CD14-positive monocyte (primary cell): Measurements from ENCODE around the gene P2RY6. TPM values are rescaled to one million over a fixed set of nuclear protein-coding genes. Genes with fewer than 3 reads are reported as not detected.
A peak's percentile ranks its signal among the peaks of the same experiment; 100 is the strongest.

Source experiments
- DNase-seq, 3 donors: peaks; one replicate each; pipeline ENCODE4 v3.0.0-alpha.2; 2011 to 2022
- H2AFZ ChIP-seq: 2 replicates; pipeline ENCODE4 v1.6.0; 2012; ENCODE audit warnings: mild to moderate bottlenecking, low read depth, low read length, inconsistent platforms; ENCODE audit not compliant: insufficient read depth, poor library complexity, severe bottlenecking
- H3K27ac ChIP-seq, 2 donors: 1 replicate in 1 of 2; 2 replicates in 1 of 2; pipeline ENCODE4 v1.5.1; 2012 to 2013; ENCODE audit warnings: low read length in 2 of 2, control low read depth in 1 of 2, inconsistent platforms in 1 of 2, low read depth in 1 of 2, mild to moderate bottlenecking in 1 of 2
- H3K27me3 ChIP-seq, 2 donors: one replicate each; pipeline versions ENCODE4 v1.6.0 to v1.6.1; 2011 to 2013; ENCODE audit warnings: low read length in 2 of 2; ENCODE audit not compliant: control insufficient read depth in 2 of 2, insufficient read depth in 2 of 2
- H3K36me3 ChIP-seq, 2 donors: replicated peaks in 1 of 2; 1 replicate in 1 of 2; 2 replicates in 1 of 2; pipeline versions ENCODE4 v1.5.1 to v1.6.1; 2012 to 2013; ENCODE audit warnings: low read length in 2 of 2, control low read depth in 1 of 2, inconsistent platforms in 1 of 2, mild to moderate bottlenecking in 1 of 2; ENCODE audit not compliant: insufficient read depth in 2 of 2, control insufficient read depth in 1 of 2
- H3K4me1 ChIP-seq, 2 donors: 1 replicate in 1 of 2; 2 replicates in 1 of 2; pipeline versions ENCODE4 v1.5.1 to v1.6.1; 2012 to 2013; ENCODE audit warnings: low read length in 2 of 2, control low read depth in 1 of 2, inconsistent platforms in 1 of 2, mild to moderate bottlenecking in 1 of 2, moderate library complexity in 1 of 2; ENCODE audit not compliant: insufficient read depth in 2 of 2, control insufficient read depth in 1 of 2
- H3K4me2 ChIP-seq: replicated peaks from 2 replicates; pipeline ENCODE3; 2012; ENCODE audit warnings: low read length, moderate library complexity, mild to moderate bottlenecking; ENCODE audit not compliant: poor library complexity, severe bottlenecking; ENCODE audit errors: extremely low read depth
- H3K4me3 ChIP-seq, 3 experiments: fragments of 200-600 bp in 1 of 3; sonication (generic) in 1 of 3; replicated peaks in 1 of 3; 1 replicate in 2 of 3; 2 replicates in 1 of 3; pipeline ENCODE4 v1.5.1; 2011 to 2013; ENCODE audit warnings: low read length in 3 of 3, mild to moderate bottlenecking in 3 of 3, control low read depth in 2 of 3, low read depth in 2 of 3, inconsistent platforms in 1 of 3, moderate library complexity in 1 of 3
- H3K79me2 ChIP-seq: 2 replicates; pipeline ENCODE4 v1.6.0; 2012; ENCODE audit warnings: mild to moderate bottlenecking, control low read depth, inconsistent platforms, low read length, moderate library complexity; ENCODE audit not compliant: insufficient read depth
- H3K9ac ChIP-seq: 2 replicates; pipeline ENCODE4 v1.6.0; 2017; ENCODE audit warnings: low read length, mild to moderate bottlenecking; ENCODE audit not compliant: insufficient read depth, poor library complexity, severe bottlenecking
- H3K9me3 ChIP-seq, 2 donors: replicated peaks in 1 of 2; 1 replicate in 1 of 2; 2 replicates in 1 of 2; pipeline versions ENCODE4 v1.5.1 to v1.6.1; 2012 to 2013; ENCODE audit warnings: low read length in 2 of 2, control low read depth in 1 of 2; ENCODE audit not compliant: control insufficient read depth in 1 of 2, insufficient read depth in 1 of 2
- H4K20me1 ChIP-seq: 2 replicates; pipeline ENCODE4 v1.6.0; 2012; ENCODE audit warnings: mild to moderate bottlenecking, low read length, control low read depth, moderate library complexity; ENCODE audit not compliant: insufficient read depth
- H3K27ac Mint-ChIP-seq, 7 donors: one replicate each; pipeline ENCODE4 v1.8.0; 2020; ENCODE audit warnings: mild to moderate bottlenecking in 7 of 7, mixed read lengths in 7 of 7, moderate library complexity in 6 of 7, inconsistent platforms in 2 of 7
- H3K27me3 Mint-ChIP-seq, 3 donors: one replicate each; pipeline ENCODE4 v1.8.0; 2021 to 2022; ENCODE audit warnings: low read depth in 3 of 3, mild to moderate bottlenecking in 3 of 3, mixed read lengths in 3 of 3, moderate library complexity in 3 of 3, inconsistent platforms in 1 of 3
- H3K36me3 Mint-ChIP-seq, 2 donors: one replicate each; pipeline ENCODE4 v1.8.0; 2020; ENCODE audit warnings: mixed read lengths in 2 of 2, inconsistent platforms in 1 of 2, mild to moderate bottlenecking in 1 of 2
- H3K4me1 Mint-ChIP-seq: one replicate; pipeline ENCODE4 v1.8.0; 2020; ENCODE audit warnings: mild to moderate bottlenecking, mixed read lengths
- H3K4me3 Mint-ChIP-seq, 2 donors: one replicate each; pipeline ENCODE4 v1.8.0; 2020; ENCODE audit warnings: mild to moderate bottlenecking in 2 of 2, mixed read lengths in 2 of 2, moderate library complexity in 1 of 2
- H3K9me3 Mint-ChIP-seq, 7 donors: one replicate each; pipeline ENCODE4 v1.8.0; 2020 to 2022; ENCODE audit warnings: mixed read lengths in 7 of 7, mild to moderate bottlenecking in 6 of 7, moderate library complexity in 6 of 7, inconsistent platforms in 2 of 7
- CTCF ChIP-seq: fragments of 200-600 bp; IDR thresholded peaks from one replicate; pipeline ENCODE4 v1.8.0; 2022; ENCODE audit warnings: antibody characterized with exemption, mild to moderate bottlenecking
- WGBS: methylation state at CpG from one replicate; pipeline ENCODE4 v1.1.5; 2013; ENCODE audit warnings: missing lambda C conversion rate; ENCODE audit not compliant: insufficient coverage; 5-methylcytosine and 5-hydroxymethylcytosine counted together
- intact Hi-C, 2 donors: fragments of 100-400 bp; cut with micrococcal nuclease; formaldehyde crosslinking; loops; one replicate each; pipeline versions ENCODE4 v1.15.0 to v1.15.1; 2023
- polyA plus RNA-seq, 3 donors: library from polyadenylated mRNA; depleted of rRNA in 1 of 3; unstranded in 2 of 3; stranded (reverse) in 1 of 3; fragments of 300-500 nt in 2 of 3; fragments of >200 nt in 1 of 3; fragmentation: Illumina TruSeq in 2 of 3; gene quantifications; 1 replicate in 2 of 3; 2 replicates in 1 of 3; pipeline ENCODE4 v1.2.3, GENCODE V29; 2012 to 2021

The P2RY6 gene
- polyA plus RNA-seq, 3 donors: 1.7 to 5.1 (median 1.8) TPM

- Histone ChIP-seq H3K9me3 (no peaks in the 10 kb centered on the region), H3K79me2 (no peaks in the 10 kb centered on the region), H3K27ac (peak overlapping the region; percentile 71 to 78), H3K36me3 (no peaks in the 10 kb centered on the region), H4K20me1 (no peaks in the 10 kb centered on the region), H2AFZ (no peak overlapping the region), H3K9ac (peak overlapping the region; percentile 10), H3K27me3 (no peaks in the 10 kb centered on the region), H3K4me1 (peaks cover 50 to 58% of the 10 kb centered on the region in 2 donors), H3K4me2 (peak overlapping the region; percentile 48), H3K4me3 (peak overlapping the region in 1 of 3 experiments; percentile 41)
- Mint-ChIP-seq H3K4me1 (peaks cover 64% of the 10 kb centered on the region), H3K9me3 (peaks cover 0 to 3% (median 0%) of the 10 kb centered on the region in 7 donors), H3K27ac (peak overlapping the region; percentile 53 to 94 (median 92)), H3K27me3 (peaks cover 3 to 10% (median 4%) of the 10 kb centered on the region in 3 donors), H3K36me3 (peaks cover 9 to 19% of the 10 kb centered on the region in 2 donors), H3K4me3 (no peak overlapping the region)
- intact Hi-C loops: no loop called here
- TF ChIP-seq CTCF: no peak
- DNase-seq: peak; percentile 46 to 74 (median 60)
- 77% methylated on average over 3 of the region's 3 CpGs for WGBS
These were observed 9.1 kb downstream of the P2RY6 start for GRCh38 chr11:73281201-73281741.

DNA sequence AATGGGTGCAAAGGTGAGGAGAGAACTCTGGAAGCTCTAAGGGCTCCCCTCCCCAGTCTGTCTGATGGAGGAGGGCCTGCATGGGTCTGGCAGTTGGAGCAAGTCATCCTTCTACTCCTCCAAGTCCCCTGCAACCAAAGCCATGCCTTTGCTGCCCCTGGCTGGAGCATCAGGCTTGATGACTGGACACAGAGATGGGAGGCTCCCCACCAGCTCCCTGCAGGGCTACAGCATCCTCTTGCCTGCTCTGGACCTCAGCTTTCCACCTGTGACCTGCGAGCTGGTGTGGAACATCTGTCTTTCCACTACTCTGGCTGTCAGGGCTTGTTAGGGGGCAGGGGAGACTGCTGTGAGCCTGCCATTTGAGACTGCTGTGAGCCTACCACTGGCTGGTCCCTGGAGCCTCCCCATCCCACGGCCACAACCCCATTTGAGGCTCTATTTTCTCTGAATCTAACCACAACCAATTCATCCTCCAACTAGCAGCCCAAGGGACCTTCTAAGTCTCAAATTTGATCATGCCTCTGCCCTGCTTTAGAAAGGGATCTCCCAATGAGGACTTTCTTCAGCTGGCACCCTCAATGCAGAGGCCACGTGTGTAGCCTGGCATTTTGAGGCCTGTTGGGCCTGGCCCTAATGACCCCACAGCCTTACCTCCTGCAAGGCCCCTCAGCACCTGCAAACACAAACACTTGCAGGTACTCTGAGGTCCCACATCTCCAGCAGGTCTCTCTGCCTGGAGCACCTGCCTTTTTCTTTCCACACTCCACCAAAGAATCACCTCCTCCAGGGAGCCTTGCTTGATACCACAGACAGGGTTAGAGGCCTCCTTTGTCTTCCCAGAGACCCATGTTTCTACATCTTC is 9.9 kb downstream of the P2RY6 start:
- H2AFZ ChIP-seq: no peak overlapping the region
- no peaks in the 10 kb centered on the region for H3K9me3 ChIP-seq
- H3K9me3 Mint-ChIP-seq: peaks cover 0 to 3% (median 0%) of the 10 kb centered on the region in 7 donors
- intact Hi-C loops: no loop called here
- H3K9ac ChIP-seq: no peak overlapping the region
- DNase-seq: no peak
- H3K27me3 Mint-ChIP-seq: peaks cover 3 to 10% (median 6%) of the 10 kb centered on the region in 3 donors
- H3K4me3 ChIP-seq: peak overlapping the region in 1 of 3 experiments; percentile 41
- 80% methylated on average over 2 of the region's 3 CpGs for WGBS
- no peak overlapping the region for H3K4me2 ChIP-seq
- peak overlapping the region; percentile 71 to 78 for H3K27ac ChIP-seq
- no peaks in the 10 kb centered on the region for H3K27me3 ChIP-seq
- H3K36me3 Mint-ChIP-seq: peaks cover 9 to 23% of the 10 kb centered on the region in 2 donors
- H3K4me1 ChIP-seq: peaks cover 52 to 60% of the 10 kb centered on the region in 2 donors
- no peaks in the 10 kb centered on the region for H3K79me2 ChIP-seq
- H3K4me1 Mint-ChIP-seq: peaks cover 65% of the 10 kb centered on the region
- TF ChIP-seq CTCF: no peak
- H4K20me1 ChIP-seq: no peaks in the 10 kb centered on the region
- peak overlapping the region in 1 of 2 donors; percentile 33 for H3K4me3 Mint-ChIP-seq
- peak overlapping the region in 6 of 7 donors; percentile 30 to 83 (median 44) for H3K27ac Mint-ChIP-seq
- H3K36me3 ChIP-seq: no peaks in the 10 kb centered on the region
